Loucy (cell line): ENCODE results near the gene CEMIP2.

ENCODE experiments used
- H2AFZ ChIP-seq: fragments of 200-600 bp; sonication (generic); 2 replicates; pipeline ENCODE4 v1.6.0; 2016; ENCODE audit warnings: antibody characterized with exemption, mild to moderate bottlenecking, low read length, moderate library complexity
- H3F3A ChIP-seq: fragments of 200-600 bp; 2 replicates; pipeline ENCODE4 v1.6.0; 2016; ENCODE audit warnings: antibody characterized with exemption, low read depth, mild to moderate bottlenecking
- H3K27me3 ChIP-seq: fragments of 200-600 bp; sonication (generic); 2 replicates; pipeline ENCODE4 v1.6.1; 2014; ENCODE audit warnings: low read length, mild to moderate bottlenecking; ENCODE audit not compliant: insufficient read depth, poor library complexity, severe bottlenecking
- H3K36me3 ChIP-seq: fragments of 200-600 bp; sonication (generic); 2 replicates; pipeline ENCODE4 v1.6.1; 2016; ENCODE audit warnings: low read length; ENCODE audit not compliant: insufficient read depth
- H3K4me1 ChIP-seq: fragments of 200-600 bp; sonication (generic); 2 replicates; pipeline ENCODE4 v1.5.1; 2014; ENCODE audit warnings: low read length, mild to moderate bottlenecking; ENCODE audit not compliant: insufficient read depth, poor library complexity, severe bottlenecking
- H3K4me2 ChIP-seq: fragments of 200-600 bp; sonication (generic); 2 replicates; pipeline ENCODE4 v1.6.0; 2014; ENCODE audit warnings: antibody characterized with exemption, low read length, low read depth, mild to moderate bottlenecking; ENCODE audit not compliant: poor library complexity, severe bottlenecking
- H3K4me3 ChIP-seq: fragments of 200-600 bp; sonication (generic); 2 replicates; pipeline ENCODE4 v1.5.1; 2014; ENCODE audit warnings: low read length, mild to moderate bottlenecking, mixed read lengths; ENCODE audit not compliant: poor library complexity, severe bottlenecking
- H3K79me2 ChIP-seq: fragments of 200-600 bp; sonication (generic); 2 replicates; pipeline ENCODE4 v1.6.1; 2014; ENCODE audit warnings: low read length; ENCODE audit not compliant: insufficient read depth
- H3K9ac ChIP-seq: fragments of 200-600 bp; sonication (generic); 2 replicates; pipeline ENCODE4 v1.6.0; 2014; ENCODE audit warnings: mild to moderate bottlenecking, low read depth, low read length, moderate library complexity; ENCODE audit not compliant: poor library complexity, severe bottlenecking
- H3K9me2 ChIP-seq: fragments of 200-600 bp; sonication (generic); replicated peaks from 2 replicates; pipeline ENCODE4 v1.6.1; 2016; ENCODE audit warnings: low read depth, low read length, mixed read lengths
- H3K9me3 ChIP-seq: fragments of 200-600 bp; sonication (generic); 2 replicates; pipeline ENCODE4 v1.6.1; 2014; ENCODE audit warnings: mild to moderate bottlenecking, antibody characterized with exemption, low read length, low read depth; ENCODE audit not compliant: insufficient read depth
- H4K20me1 ChIP-seq: fragments of 200-600 bp; sonication (generic); 2 replicates; pipeline ENCODE4 v1.6.0; 2014; ENCODE audit warnings: antibody characterized with exemption, low read length, mild to moderate bottlenecking; ENCODE audit not compliant: insufficient read depth, poor library complexity, severe bottlenecking
- EZH2phosphoT487 ChIP-seq: fragments of 200-600 bp; IDR thresholded peaks from 2 replicates; pipeline ENCODE4 v1.6.1; 2018; ENCODE audit warnings: antibody characterized with exemption, mild to moderate bottlenecking, moderate library complexity, borderline replicate concordance
- TF ChIP-seq, protein P1 (sequence below): fragments of 200-600 bp; sonication (generic); conservative IDR thresholded peaks from 2 replicates; pipeline ENCODE4 v1.5.1; 2014; ENCODE audit warnings: mild to moderate bottlenecking, antibody characterized with exemption, low read length

CEMIP2 gene

DNA sequence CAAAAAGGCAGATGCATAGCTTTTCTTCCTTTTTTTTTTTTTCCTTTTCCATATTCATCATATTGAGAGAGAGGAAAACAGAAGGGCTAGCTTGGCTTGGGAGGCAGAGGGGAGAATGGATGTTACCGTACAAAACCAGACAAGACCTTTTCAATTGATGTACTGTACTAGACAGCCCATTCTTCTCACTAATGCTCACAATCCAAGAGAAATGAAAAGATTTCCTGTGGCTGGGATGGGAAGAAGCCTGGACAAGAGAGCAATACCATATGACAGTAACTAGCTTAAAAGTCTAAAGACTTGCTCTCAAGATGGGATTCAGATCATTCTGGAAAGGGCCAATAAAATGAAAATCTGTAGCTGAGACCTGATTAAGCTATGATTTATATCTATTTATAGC, 3.4 kb downstream of the CEMIP2 start:
- Histone ChIP-seq H3F3A (no peaks in the 10 kb centered on the region), H2AFZ (no peak overlapping the region), H3K36me3 (no peaks in the 10 kb centered on the region), H3K27me3 (no peaks in the 10 kb centered on the region), H3K4me1 (peaks cover 61% of the 10 kb centered on the region), H3K9me3 (no peaks in the 10 kb centered on the region), H4K20me1 (peaks cover 13% of the 10 kb centered on the region), H3K4me2 (peak overlapping the region; percentile 85), H3K9ac (peak overlapping the region; percentile 4), H3K4me3 (peak overlapping the region; percentile 52), H3K79me2 (peaks cover 80% of the 10 kb centered on the region), H3K9me2 (no peaks in the 10 kb centered on the region)
- no peak for TF ChIP-seq EZH2phosphoT487
- TF ChIP-seq, protein P1, sequence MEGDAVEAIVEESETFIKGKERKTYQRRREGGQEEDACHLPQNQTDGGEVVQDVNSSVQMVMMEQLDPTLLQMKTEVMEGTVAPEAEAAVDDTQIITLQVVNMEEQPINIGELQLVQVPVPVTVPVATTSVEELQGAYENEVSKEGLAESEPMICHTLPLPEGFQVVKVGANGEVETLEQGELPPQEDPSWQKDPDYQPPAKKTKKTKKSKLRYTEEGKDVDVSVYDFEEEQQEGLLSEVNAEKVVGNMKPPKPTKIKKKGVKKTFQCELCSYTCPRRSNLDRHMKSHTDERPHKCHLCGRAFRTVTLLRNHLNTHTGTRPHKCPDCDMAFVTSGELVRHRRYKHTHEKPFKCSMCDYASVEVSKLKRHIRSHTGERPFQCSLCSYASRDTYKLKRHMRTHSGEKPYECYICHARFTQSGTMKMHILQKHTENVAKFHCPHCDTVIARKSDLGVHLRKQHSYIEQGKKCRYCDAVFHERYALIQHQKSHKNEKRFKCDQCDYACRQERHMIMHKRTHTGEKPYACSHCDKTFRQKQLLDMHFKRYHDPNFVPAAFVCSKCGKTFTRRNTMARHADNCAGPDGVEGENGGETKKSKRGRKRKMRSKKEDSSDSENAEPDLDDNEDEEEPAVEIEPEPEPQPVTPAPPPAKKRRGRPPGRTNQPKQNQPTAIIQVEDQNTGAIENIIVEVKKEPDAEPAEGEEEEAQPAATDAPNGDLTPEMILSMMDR, result no peak

DNA sequence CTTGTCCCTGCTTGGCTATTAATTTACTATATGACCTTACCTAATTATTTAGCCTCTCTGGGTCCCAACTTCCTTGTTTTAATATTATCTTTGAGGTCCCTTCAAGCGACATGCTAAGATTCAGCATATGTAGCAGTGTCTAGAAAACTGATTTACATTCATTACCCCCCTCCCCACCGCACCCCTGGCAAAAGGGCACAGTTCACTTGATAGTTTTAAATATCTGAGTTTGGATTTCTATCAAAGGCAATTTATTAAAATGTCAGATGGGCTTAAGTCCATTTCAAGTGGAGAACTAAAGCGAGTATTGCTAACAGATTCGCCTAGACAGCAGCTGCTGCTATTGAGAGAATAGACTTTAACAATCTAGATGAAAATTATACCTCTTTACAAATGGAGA, 3.9 kb downstream of the CEMIP2 start:
- H3F3A ChIP-seq, result no peaks in the 10 kb centered on the region
- H3K27me3 ChIP-seq, result no peaks in the 10 kb centered on the region
- peak overlapping the region; percentile 4 for H3K9ac ChIP-seq
- peaks cover 80% of the 10 kb centered on the region for H3K79me2 ChIP-seq
- TF ChIP-seq, protein P1, result no peak
- no peak for TF ChIP-seq EZH2phosphoT487
- peak overlapping the region; percentile 52 for H3K4me3 ChIP-seq
- no peaks in the 10 kb centered on the region for H3K9me3 ChIP-seq
- no peak overlapping the region for H2AFZ ChIP-seq
- peaks cover 13% of the 10 kb centered on the region for H4K20me1 ChIP-seq
- H3K4me1 ChIP-seq, result peaks cover 58% of the 10 kb centered on the region
- no peaks in the 10 kb centered on the region for H3K9me2 ChIP-seq
- H3K4me2 ChIP-seq, result peak overlapping the region; percentile 85
- H3K36me3 ChIP-seq, result no peaks in the 10 kb centered on the region

DNA sequence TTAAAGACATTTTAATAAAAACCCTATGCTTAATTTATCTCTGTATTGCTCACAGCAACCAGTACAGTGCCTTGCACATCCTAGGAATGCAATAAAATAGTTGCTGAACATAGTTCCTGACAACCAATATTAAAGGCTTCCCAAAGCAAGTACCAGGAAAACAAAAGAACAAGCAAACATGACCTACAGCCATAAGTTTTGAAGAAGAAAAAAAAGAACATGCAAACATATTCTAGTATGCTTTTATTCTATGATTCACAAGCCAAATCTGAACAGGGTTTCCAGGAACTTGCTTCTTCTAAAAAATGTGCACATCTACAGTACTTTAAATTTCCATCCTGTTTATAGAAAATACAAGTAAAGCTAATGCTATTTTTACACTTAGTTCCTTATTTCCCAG, 4.5 kb downstream of the CEMIP2 start:
- Histone ChIP-seq H4K20me1 (peaks cover 13% of the 10 kb centered on the region), H3K9me3 (no peaks in the 10 kb centered on the region), H3K36me3 (no peaks in the 10 kb centered on the region), H2AFZ (no peak overlapping the region), H3F3A (no peaks in the 10 kb centered on the region), H3K9ac (peak overlapping the region; percentile 4), H3K4me2 (peak overlapping the region; percentile 85), H3K27me3 (no peaks in the 10 kb centered on the region), H3K4me3 (peak overlapping the region; percentile 52), H3K9me2 (no peaks in the 10 kb centered on the region), H3K4me1 (peaks cover 60% of the 10 kb centered on the region), H3K79me2 (peaks cover 85% of the 10 kb centered on the region)
- TF ChIP-seq, protein P1, result no peak
- no peak for TF ChIP-seq EZH2phosphoT487
